ENCODE measurements around the gene SRSF7.
A peak's percentile ranks its signal among the peaks of the same experiment; 100 is the strongest.

Gene SRSF7

GRCh38 chr2:38778687-38779082, 27.5 kb upstream of the SRSF7 start:
- peak overlapping the region; percentile 94 for H3K4me3 ChIP-seq (ENCODE audit: low read depth, low read length)
- DNase-seq (ENCODE audit: low read depth): no peak
- TF ChIP-seq MYC (IDR thresholded peaks at IDR 0.05; ENCODE audit: low read depth, low read length) (no peak), MAX (IDR thresholded peaks at IDR 0.05; ENCODE audit: low read depth, low read length) (no peak), CTCF (IDR thresholded peaks at IDR 0.05; ENCODE audit: low read depth, low read length) (no peak), POLR2A (IDR thresholded peaks at IDR 0.05; ENCODE audit: extremely low read depth, insufficient read length) (no peak)

- no peak for DNase-seq (ENCODE audit: low read depth)
- TF ChIP-seq MAX (IDR thresholded peaks at IDR 0.05; ENCODE audit: low read depth, low read length) (no peak), POLR2A (IDR thresholded peaks at IDR 0.05; ENCODE audit: extremely low read depth, insufficient read length) (no peak), CTCF (IDR thresholded peaks at IDR 0.05; ENCODE audit: low read depth, low read length) (no peak), MYC (IDR thresholded peaks at IDR 0.05; ENCODE audit: low read depth, low read length) (no peak)
- H3K4me3 ChIP-seq (ENCODE audit: low read depth, low read length): no peak overlapping the region
Observed at GRCh38 chr2:38776531-38776930, 25.4 kb upstream of the SRSF7 start.

- TF ChIP-seq CTCF (IDR thresholded peaks at IDR 0.05; ENCODE audit: low read depth, low read length) (no peak), MYC (IDR thresholded peaks at IDR 0.05; ENCODE audit: low read depth, low read length) (no peak)
- no peak for DNase-seq (ENCODE audit: low read depth)
- H3K4me3 ChIP-seq (ENCODE audit: low read depth, low read length): no peak overlapping the region
Observed at GRCh38 chr2:38775921-38776225, 24.7 kb upstream of the SRSF7 start.

GRCh38 chr2:38775097-38775920, 24.1 kb upstream of the SRSF7 start:
- TF ChIP-seq MYC (IDR thresholded peaks at IDR 0.05; ENCODE audit: low read depth, low read length) (no peak), CTCF (IDR thresholded peaks at IDR 0.05; ENCODE audit: low read depth, low read length) (no peak), MAX (IDR thresholded peaks at IDR 0.05; ENCODE audit: low read depth, low read length) (no peak), POLR2A (IDR thresholded peaks at IDR 0.05; ENCODE audit: extremely low read depth, insufficient read length) (no peak)
- H3K4me3 ChIP-seq (ENCODE audit: low read depth, low read length): no peak overlapping the region
- no peak for DNase-seq (ENCODE audit: low read depth)

- H3K4me3 ChIP-seq (ENCODE audit: low read depth, low read length): no peak overlapping the region
- DNase-seq (ENCODE audit: low read depth): no peak
- TF ChIP-seq MYC (IDR thresholded peaks at IDR 0.05; ENCODE audit: low read depth, low read length): no peak
- TF ChIP-seq POLR2A (IDR thresholded peaks at IDR 0.05; ENCODE audit: extremely low read depth, insufficient read length): no peak
- no peak for TF ChIP-seq MAX (IDR thresholded peaks at IDR 0.05; ENCODE audit: low read depth, low read length)
- no peak for TF ChIP-seq CTCF (IDR thresholded peaks at IDR 0.05; ENCODE audit: low read depth, low read length)
Observed at GRCh38 chr2:38771632-38772031, 20.5 kb upstream of the SRSF7 start.

GRCh38 chr2:38765551-38765950, 14.4 kb upstream of the SRSF7 start:
- no peak overlapping the region for H3K4me3 ChIP-seq (ENCODE audit: low read depth, low read length)
- TF ChIP-seq POLR2A (IDR thresholded peaks at IDR 0.05; ENCODE audit: extremely low read depth, insufficient read length): no peak
- no peak for TF ChIP-seq MAX (IDR thresholded peaks at IDR 0.05; ENCODE audit: low read depth, low read length)
- no peak for TF ChIP-seq MYC (IDR thresholded peaks at IDR 0.05; ENCODE audit: low read depth, low read length)
- TF ChIP-seq CTCF (IDR thresholded peaks at IDR 0.05; ENCODE audit: low read depth, low read length): no peak
- DNase-seq (ENCODE audit: low read depth): no peak
